Urinary bladder (tissue), 4 donors: Measurements from ENCODE around the gene SLC4A4. TPM values are rescaled to one million over a fixed set of nuclear protein-coding genes. Genes with fewer than 3 reads are reported as not detected.

Experiments
- DNase-seq: peaks from one replicate; pipeline ENCODE4 v3.0.0-alpha.2; 2015; ENCODE audit errors: extremely low spot score
- H3K27ac ChIP-seq: one replicate; pipeline ENCODE4 v1.5.1; 2013; ENCODE audit warnings: low read depth, mild to moderate bottlenecking, moderate library complexity
- H3K36me3 ChIP-seq: one replicate; pipeline ENCODE4 v1.6.1; 2013; ENCODE audit warnings: mild to moderate bottlenecking, moderate library complexity; ENCODE audit not compliant: insufficient read depth
- H3K4me1 ChIP-seq: one replicate; pipeline ENCODE4 v1.6.1; 2013; ENCODE audit warnings: mild to moderate bottlenecking, moderate library complexity; ENCODE audit not compliant: insufficient read depth
- H3K4me3 ChIP-seq: one replicate; pipeline ENCODE4 v1.5.1; 2013; ENCODE audit warnings: low read depth, low read length
- WGBS: extraction: QIAGEN DNeasy Blood & Tissue Kit; methylation state at CpG from one replicate; pipeline ENCODE4 v1.1.7; 2013; 5-methylcytosine and 5-hydroxymethylcytosine counted together
- polyA plus RNA-seq: library from polyadenylated mRNA; stranded (reverse); fragments of 200-250 nt; gene quantifications from one replicate; pipeline ENCODE4 v1.2.3, GENCODE V29; 2013
- total RNA-seq: library from RNA; depleted of rRNA; stranded (reverse); fragments of >200 nt; gene quantifications from one replicate; pipeline ENCODE4 v1.2.3, GENCODE V29; 2014
- donor health status: healthy with polysubstance abuse.
- donor health status: healthy.

The SLC4A4 gene
- total and polyA plus RNA-seq, 2 donors = 1.4 to 11.7 TPM

GRCh38 chr4:71474731-71475130 is 135.9 kb downstream of the SLC4A4 start:
- no peaks in the 10 kb centered on the region for H3K4me1 ChIP-seq
- H3K36me3 ChIP-seq = peaks cover 2% of the 10 kb centered on the region
- no peak overlapping the region for H3K4me3 ChIP-seq
- WGBS = 93% methylated on average over 2 of the region's 2 CpGs
- H3K27ac ChIP-seq = no peak overlapping the region
- no peak for DNase-seq

- WGBS = 81% methylated on average over 3 of the region's 3 CpGs
- H3K4me1 ChIP-seq = no peaks in the 10 kb centered on the region
- DNase-seq = no peak
- H3K36me3 ChIP-seq = peaks cover 2% of the 10 kb centered on the region
- no peak overlapping the region for H3K27ac ChIP-seq
- no peak overlapping the region for H3K4me3 ChIP-seq
Measured at GRCh38 chr4:71476240-71476639, 137.4 kb downstream of the SLC4A4 start.

- no peak for DNase-seq
- no peak overlapping the region for H3K4me3 ChIP-seq
- WGBS = 78% methylated on average over 4 of the region's 4 CpGs
Measured at GRCh38 chr4:71486550-71487343, 147.9 kb downstream of the SLC4A4 start.

DNA sequence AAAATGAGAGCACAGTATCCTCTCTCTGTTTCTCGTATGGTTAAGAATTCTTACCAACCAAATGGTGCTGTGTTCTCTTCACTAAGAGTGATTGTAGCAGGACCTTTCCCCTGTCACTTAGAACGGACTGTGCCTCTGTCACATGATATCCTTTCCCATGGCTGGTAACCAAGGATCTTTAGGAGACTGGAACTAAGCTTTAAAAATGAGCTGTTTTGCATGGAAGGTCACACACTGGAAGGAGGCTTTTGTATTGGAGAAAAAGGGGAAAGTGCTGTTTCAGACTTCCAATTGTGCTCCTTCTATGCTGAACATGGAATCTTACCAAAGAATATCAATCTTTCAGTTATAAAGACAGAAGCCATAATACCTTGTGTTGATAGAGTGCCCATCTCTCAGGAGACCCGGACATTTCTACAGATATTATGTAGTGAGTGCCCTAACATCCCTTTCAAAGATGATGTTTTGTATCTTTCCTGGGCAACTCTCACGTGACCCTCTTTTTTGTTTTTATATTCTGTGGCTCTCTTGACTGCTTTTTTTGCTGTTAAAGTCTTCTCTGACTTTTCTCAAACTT is 148.6 kb downstream of the SLC4A4 start:
- Histone ChIP-seq H3K4me1 (no peaks in the 10 kb centered on the region), H3K27ac (no peak overlapping the region), H3K4me3 (no peak overlapping the region), H3K36me3 (no peaks in the 10 kb centered on the region)
- DNase-seq = no peak
- WGBS = 67% methylated on average over 4 of the region's 4 CpGs

More at GRCh38 chr4:71486550-71487343, 147.9 kb downstream of the SLC4A4 start:
- Histone ChIP-seq H3K27ac (no peak overlapping the region), H3K4me1 (no peaks in the 10 kb centered on the region), H3K36me3 (no peaks in the 10 kb centered on the region)

DNA sequence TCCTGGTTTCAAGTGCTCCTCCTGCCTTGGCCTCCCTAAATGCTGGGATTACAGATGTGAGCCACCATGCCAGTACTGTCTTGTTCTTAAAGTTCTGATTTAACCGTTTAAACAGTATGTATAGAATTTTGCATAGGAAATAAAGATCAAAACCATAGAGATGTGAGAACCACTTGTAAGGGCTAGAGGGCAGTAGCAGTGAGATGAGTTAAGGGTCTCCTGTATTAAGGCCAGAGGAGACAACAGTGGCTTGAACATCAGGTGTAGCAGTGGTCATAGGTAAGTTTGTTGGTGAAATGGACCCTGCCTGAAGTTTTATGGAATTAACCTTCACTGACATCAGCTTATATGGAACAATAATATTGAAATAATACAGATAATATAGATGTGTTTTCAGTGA is 155.7 kb downstream of the SLC4A4 start:
- DNase-seq = no peak
- no peaks in the 10 kb centered on the region for H3K36me3 ChIP-seq
- WGBS = 83% methylated on average over 1 of the region's 1 CpG
- H3K27ac ChIP-seq = no peak overlapping the region
- no peaks in the 10 kb centered on the region for H3K4me1 ChIP-seq
- H3K4me3 ChIP-seq = no peak overlapping the region

- no peaks in the 10 kb centered on the region for H3K36me3 ChIP-seq
- H3K27ac ChIP-seq = no peak overlapping the region
- no peak for DNase-seq
- no peaks in the 10 kb centered on the region for H3K4me1 ChIP-seq
- no peak overlapping the region for H3K4me3 ChIP-seq
Measured at GRCh38 chr4:71495454-71495853, 156.6 kb downstream of the SLC4A4 start.

DNA sequence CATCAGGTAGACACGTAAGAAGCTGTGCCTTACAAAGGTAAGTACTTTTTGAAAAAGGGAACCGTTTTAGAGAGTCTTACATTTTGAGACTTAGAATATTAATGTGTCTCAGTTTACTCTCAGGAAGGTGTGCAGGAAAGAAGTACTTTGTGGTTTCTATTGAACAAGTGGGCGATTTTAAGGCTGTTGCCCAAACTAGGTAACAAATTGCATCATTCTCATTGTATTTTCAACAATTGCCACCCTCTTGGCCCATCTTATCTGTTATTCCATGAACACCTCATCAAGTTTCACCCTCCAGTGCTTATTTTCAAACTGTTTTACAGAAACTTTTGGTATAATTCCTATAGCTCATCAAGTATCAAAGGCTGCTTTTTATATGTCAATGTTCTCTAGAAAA is 158.3 kb downstream of the SLC4A4 start:
- Histone ChIP-seq H3K27ac (no peak overlapping the region), H3K36me3 (no peaks in the 10 kb centered on the region), H3K4me3 (no peak overlapping the region), H3K4me1 (no peaks in the 10 kb centered on the region)
- 90% methylated on average over 3 of the region's 3 CpGs for whole genome bisulfite sequencing
- DNase-seq = no peak

DNA sequence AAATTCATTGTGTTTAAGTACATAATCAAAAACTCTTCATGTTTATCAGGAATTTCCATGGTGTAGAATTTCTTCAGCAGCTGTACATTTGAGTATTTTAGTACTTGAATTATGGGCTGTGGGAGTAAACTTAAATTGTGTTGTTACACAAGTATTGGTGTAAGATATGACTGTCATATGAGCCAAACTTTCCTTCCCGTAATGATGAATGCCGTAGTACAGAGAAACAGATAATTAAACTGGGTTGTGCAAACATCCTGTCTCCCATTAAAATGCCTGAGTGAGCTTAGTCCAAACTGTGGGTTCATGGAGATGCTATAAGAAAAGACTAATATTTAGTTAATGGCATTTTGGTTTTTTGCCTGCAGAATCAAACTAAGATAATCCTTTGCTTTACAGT is 159.2 kb downstream of the SLC4A4 start:
- H3K4me1 ChIP-seq = no peaks in the 10 kb centered on the region
- no peak overlapping the region for H3K4me3 ChIP-seq
- WGBS = 27% methylated on average over 2 of the region's 2 CpGs
- H3K27ac ChIP-seq = no peak overlapping the region
- no peak for DNase-seq
- H3K36me3 ChIP-seq = no peaks in the 10 kb centered on the region

- H3K4me1 ChIP-seq = no peaks in the 10 kb centered on the region
- no peak for DNase-seq
- no peak overlapping the region for H3K27ac ChIP-seq
- no peak overlapping the region for H3K4me3 ChIP-seq
- H3K36me3 ChIP-seq = no peaks in the 10 kb centered on the region
Measured at GRCh38 chr4:71498625-71499024, 159.8 kb downstream of the SLC4A4 start.

DNA sequence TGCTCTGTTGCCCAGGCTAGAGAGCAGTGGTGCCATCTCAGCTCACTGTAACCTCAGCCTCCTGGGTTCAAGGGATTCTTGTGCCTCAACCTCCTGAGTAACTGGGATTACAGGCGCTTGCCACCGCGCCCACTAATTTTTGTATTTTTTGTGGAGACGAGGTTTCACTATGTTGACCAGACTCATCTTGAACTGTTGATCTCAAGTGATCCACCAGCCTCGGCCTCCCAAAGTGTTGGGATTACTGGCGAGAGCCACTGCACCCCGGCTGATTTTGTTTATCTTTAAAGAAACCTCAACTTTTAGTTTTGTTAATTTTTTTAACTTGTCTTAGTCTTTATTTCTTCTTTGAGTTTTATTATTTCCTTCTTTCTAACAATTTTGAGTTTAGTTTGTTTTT is 163.2 kb downstream of the SLC4A4 start:
- 97% methylated on average over 7 of the region's 7 CpGs for whole genome bisulfite sequencing
- no peaks in the 10 kb centered on the region for H3K4me1 ChIP-seq
- DNase-seq = no peak
- no peaks in the 10 kb centered on the region for H3K36me3 ChIP-seq
- no peak overlapping the region for H3K27ac ChIP-seq
- H3K4me3 ChIP-seq = no peak overlapping the region

GRCh38 chr4:71518283-71518989 is 179.6 kb downstream of the SLC4A4 start:
- Histone ChIP-seq H3K36me3 (no peaks in the 10 kb centered on the region), H3K4me3 (no peak overlapping the region), H3K4me1 (no peaks in the 10 kb centered on the region), H3K27ac (no peak overlapping the region)
- 94% methylated on average over 2 of the region's 2 CpGs for WGBS
- DNase-seq = no peak

- H3K4me3 ChIP-seq = no peak overlapping the region
- no peak for DNase-seq
- no peak overlapping the region for H3K27ac ChIP-seq
- H3K4me1 ChIP-seq = no peaks in the 10 kb centered on the region
- no peaks in the 10 kb centered on the region for H3K36me3 ChIP-seq
- WGBS = 79% methylated on average over 1 of the region's 1 CpG
Measured at GRCh38 chr4:71520308-71520707, 181.5 kb downstream of the SLC4A4 start.

GRCh38 chr4:71520850-71521249 is 182.0 kb downstream of the SLC4A4 start:
- Histone ChIP-seq H3K27ac (no peak overlapping the region), H3K4me3 (no peak overlapping the region), H3K36me3 (no peaks in the 10 kb centered on the region), H3K4me1 (no peaks in the 10 kb centered on the region)
- WGBS = 85% methylated on average over 1 of the region's 1 CpG
- DNase-seq = no peak

DNA sequence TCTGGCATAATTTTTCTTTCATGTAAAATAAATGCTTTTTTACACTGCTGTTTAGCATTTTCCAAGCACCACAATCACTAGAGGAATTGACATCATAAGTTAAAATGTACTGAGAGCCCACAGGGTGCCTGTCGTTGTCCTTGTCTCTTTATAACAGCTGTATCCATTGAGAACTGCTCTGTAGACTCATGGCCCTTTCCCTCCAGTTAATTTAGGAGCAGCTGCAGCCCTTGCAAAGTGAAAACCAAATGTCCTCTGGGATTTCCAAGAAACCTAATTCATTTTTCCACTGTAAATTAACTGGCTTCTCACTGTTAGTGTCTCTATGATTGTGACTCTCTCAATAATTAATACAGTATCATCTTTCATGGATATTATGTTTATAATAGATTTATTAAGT is 185.9 kb downstream of the SLC4A4 start:
- Histone ChIP-seq H3K4me1 (no peaks in the 10 kb centered on the region), H3K27ac (no peak overlapping the region), H3K36me3 (no peaks in the 10 kb centered on the region), H3K4me3 (no peak overlapping the region)
- DNase-seq = no peak
- 61% methylated on average over 1 of the region's 1 CpG for WGBS
